Endothelial cell of umbilical vein (primary cell): ENCODE data around the gene TPO. TPM values are rescaled to one million over a fixed set of nuclear protein-coding genes. Genes with fewer than 3 reads are reported as not detected.

Source experiments
- BruUV-seq: library from RNA; stranded (reverse); fragments of 400-500 nt; replicated peaks from 2 replicates; lab custom pipeline; 2021; lab: Mats Ljungman, UMichigan
- CTCF ChIA-PET: fragments of 300-600, 350-600 bp; sonication (Branson Sonifier 250); formaldehyde crosslinking; loops from one replicate; lab custom pipeline; 2021; ENCODE audit warnings: antibody characterized with exemption, inconsistent platforms; lab: Charles Lee
- POLR2A ChIA-PET: fragments of 300-600, 350-600 bp; sonication (Branson Sonifier 250); formaldehyde crosslinking; loops from one replicate; lab custom pipeline; 2021; ENCODE audit warnings: antibody characterized with exemption, inconsistent platforms; lab: Charles Lee
- DNase-seq: peaks from one replicate; pipeline ENCODE4 v3.0.0-alpha.2; 2011; ENCODE audit warnings: low read depth, low spot score
- FAIRE-seq: peaks from 2 replicates; lab custom pipeline; 2011; peaks lifted over from hg19 to GRCh38; lab: Jason Lieb, UNC
- H2AFZ ChIP-seq: 2 replicates; pipeline ENCODE4 v1.6.0; 2012; ENCODE audit warnings: low read depth, low read length, control low read depth, inconsistent platforms
- H3K27ac ChIP-seq: 2 replicates; pipeline ENCODE4 v1.5.1; 2011; ENCODE audit warnings: low read depth, mild to moderate bottlenecking, control low read depth, low read length, moderate library complexity; ENCODE audit not compliant: insufficient read depth
- H3K27me3 ChIP-seq, 2 experiments: 2 replicates each; pipeline versions ENCODE4 v1.6.0 to v1.6.1; 2011; ENCODE audit warnings: low read length in 2 of 2, mixed read lengths in 1 of 2; ENCODE audit not compliant: control insufficient read depth in 2 of 2, insufficient read depth in 2 of 2
- H3K36me3 ChIP-seq, 2 experiments: 2 replicates in 1 of 2; 3 replicates in 1 of 2; pipeline ENCODE4 v1.5.1; 2011; ENCODE audit warnings: low read length in 2 of 2, mild to moderate bottlenecking in 1 of 2, moderate library complexity in 1 of 2; ENCODE audit not compliant: control insufficient read depth in 2 of 2, insufficient read depth in 2 of 2; ENCODE audit errors: extremely low read depth in 1 of 2
- H3K4me1 ChIP-seq: 3 replicates; pipeline ENCODE4 v1.5.1; 2011; ENCODE audit warnings: mild to moderate bottlenecking, low read length; ENCODE audit not compliant: control insufficient read depth, insufficient read depth; ENCODE audit errors: extremely low read depth
- H3K4me2 ChIP-seq: 2 replicates; pipeline ENCODE4 v1.6.1; 2011; ENCODE audit warnings: low read length, control low read depth, mixed read lengths; ENCODE audit not compliant: insufficient read depth
- H3K4me3 ChIP-seq, 3 experiments: fragments of 200-600 bp in 1 of 3; sonication (generic), shearing (Covaris generic) in 1 of 3; replicated peaks in 1 of 3; 2 replicates each; pipeline ENCODE4 v1.5.1; 2011 to 2016; ENCODE audit warnings: control low read depth in 3 of 3, low read length in 3 of 3, mild to moderate bottlenecking in 2 of 3, inconsistent platforms in 1 of 3, low read depth in 1 of 3, moderate library complexity in 1 of 3; ENCODE audit not compliant: insufficient read depth in 1 of 3
- H3K79me2 ChIP-seq: 2 replicates; pipeline ENCODE4 v1.6.0; 2012; ENCODE audit warnings: low read length, inconsistent platforms; ENCODE audit not compliant: control insufficient read depth, insufficient read depth
- H3K9ac ChIP-seq: replicated peaks from 2 replicates; pipeline ENCODE3; 2011; ENCODE audit warnings: low read length, control low read depth; ENCODE audit not compliant: insufficient read depth; ENCODE audit errors: extremely low read depth
- H3K9me1 ChIP-seq: replicated peaks from 3 replicates; pipeline ENCODE4 v1.6.0; 2011; ENCODE audit warnings: mild to moderate bottlenecking, low read length; ENCODE audit not compliant: control insufficient read depth, insufficient read depth; ENCODE audit errors: extremely low read depth
- H3K9me3 ChIP-seq: replicated peaks from 2 replicates; pipeline ENCODE4 v1.5.1; 2012; ENCODE audit warnings: low read length, inconsistent platforms; ENCODE audit not compliant: control insufficient read depth, insufficient read depth
- H4K20me1 ChIP-seq: replicated peaks from 2 replicates; pipeline ENCODE3; 2011; ENCODE audit warnings: mild to moderate bottlenecking, low read length; ENCODE audit not compliant: control insufficient read depth, insufficient read depth; ENCODE audit errors: extremely low read depth
- CTCF ChIP-seq, 2 donors: IDR thresholded peaks; 1 replicate in 1 of 2; 2 replicates in 1 of 2; pipeline ENCODE4 v1.5.1; 2011; ENCODE audit warnings: low read length in 2 of 2, mild to moderate bottlenecking in 2 of 2, moderate library complexity in 2 of 2, control low read depth in 1 of 2, inconsistent platforms in 1 of 2, low read depth in 1 of 2; ENCODE audit not compliant: insufficient read depth in 1 of 2; ENCODE audit errors: extremely low read depth in 1 of 2
- EZH2 ChIP-seq: IDR thresholded peaks from 2 replicates; pipeline ENCODE4 v1.6.1; 2012; ENCODE audit warnings: borderline replicate concordance, low read depth, mild to moderate bottlenecking, moderate library complexity, low read length, inconsistent platforms; ENCODE audit not compliant: severe bottlenecking
- FOS ChIP-seq: IDR thresholded peaks from 2 replicates; pipeline ENCODE4 v1.6.1; 2011; ENCODE audit warnings: mild to moderate bottlenecking, low read length, moderate library complexity, borderline replicate concordance; ENCODE audit not compliant: insufficient read depth
- GATA2 ChIP-seq: IDR thresholded peaks from 2 replicates; pipeline ENCODE4 v1.7.0; 2011; ENCODE audit warnings: low read depth, mild to moderate bottlenecking, moderate library complexity, mixed read lengths, low read length; ENCODE audit not compliant: insufficient read length, insufficient read depth
- JUN ChIP-seq: IDR thresholded peaks from 2 replicates; pipeline ENCODE4 v1.6.1; 2011; ENCODE audit warnings: borderline replicate concordance, low read depth; ENCODE audit not compliant: insufficient read length, insufficient read depth
- MYC ChIP-seq: IDR thresholded peaks from one replicate; pipeline ENCODE4 v1.6.1; 2011; ENCODE audit warnings: mild to moderate bottlenecking, low read depth, low read length
- POLR2A ChIP-seq: IDR thresholded peaks from 2 replicates; pipeline ENCODE4 v1.6.1; 2012; ENCODE audit warnings: low read depth, mild to moderate bottlenecking, control low read depth, low read length
- POLR2AphosphoS5 ChIP-seq: IDR thresholded peaks from 2 replicates; pipeline ENCODE4 v1.6.1; 2012; ENCODE audit warnings: low read depth, mild to moderate bottlenecking, control low read depth, low read length, moderate library complexity; ENCODE audit not compliant: insufficient read depth
- dilution Hi-C: fragments of 300-500 bp; cut with MboI; formaldehyde crosslinking; loops from one replicate; pipeline ENCODE4 v1.15.0; 2019; ENCODE audit warnings: low sequenced_read_pairs; ENCODE audit not compliant: extremely low pct_ligation_motif_present
- intact Hi-C: fragments of 100-400 bp; cut with micrococcal nuclease; formaldehyde crosslinking; loops from one replicate; pipeline ENCODE4 v1.10.0; 2022
- polyA plus RNA-seq, 4 experiments: library from polyadenylated mRNA; depleted of rRNA in 3 of 4; stranded (reverse) in 3 of 4; unstranded in 1 of 4; fragments of >200 nt; gene quantifications; 2 replicates each; pipeline versions ENCODE4 v1.2.1 to v1.2.3, GENCODE V29; 2011 to 2012; ENCODE audit warnings: missing spikeins in 1 of 4
- total RNA-seq: library from RNA; stranded (reverse); gene quantifications from 2 replicates; pipeline ENCODE4 v1.2.3, GENCODE V29; 2021
- TF ChIP-seq, protein P1 (sequence below): IDR thresholded peaks from 2 replicates; pipeline ENCODE4 v1.6.1; 2011; ENCODE audit not compliant: insufficient read depth, insufficient read length

TPO gene
- total and polyA plus RNA-seq, 2 donors (not counting 3 experiments of a cell fraction or from before 2014, with no cell fraction given), result not detected

DNA sequence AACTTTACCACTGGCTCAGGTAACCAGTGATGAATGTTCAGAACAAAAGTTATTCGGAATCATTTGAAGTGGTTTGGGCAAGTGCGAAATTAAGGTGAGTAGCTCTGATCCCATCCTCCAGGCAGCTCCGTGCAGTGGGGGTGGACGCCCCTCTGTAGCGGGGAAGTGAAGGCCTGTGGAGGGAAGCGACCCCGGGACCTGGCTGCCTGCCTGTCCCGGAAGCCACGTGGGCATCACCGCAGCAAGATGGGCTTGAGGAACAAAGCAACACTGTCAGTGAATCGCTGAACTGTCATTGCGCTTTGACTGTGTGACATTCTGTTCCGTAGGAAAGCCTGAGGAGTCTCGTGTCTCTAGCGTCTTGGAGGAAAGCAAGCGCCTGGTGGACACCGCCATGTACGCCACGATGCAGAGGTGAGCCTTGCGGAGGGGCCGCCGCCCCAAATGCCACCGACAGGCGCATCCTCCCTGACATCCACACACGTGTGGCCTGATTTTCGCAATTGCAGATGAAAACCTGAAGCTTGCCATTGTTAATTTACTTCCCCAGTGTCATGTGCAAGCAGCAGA is 9.5 kb downstream of the TPO start:
- Histone ChIP-seq H3K9me1 (no peaks in the 10 kb centered on the region), H3K27ac (no peak overlapping the region), H3K4me1 (no peaks in the 10 kb centered on the region), H3K27me3 (no peaks in the 10 kb centered on the region), H3K9me3 (peaks cover 8% of the 10 kb centered on the region), H3K79me2 (no peaks in the 10 kb centered on the region), H3K4me2 (no peak overlapping the region), H3K36me3 (no peaks in the 10 kb centered on the region), H3K4me3 (no peak overlapping the region), H2AFZ (no peak overlapping the region), H4K20me1 (no peaks in the 10 kb centered on the region), H3K9ac (no peak overlapping the region)
- no TSS peak for BruUV-seq
- ChIA-PET CTCF (no interaction called here), POLR2A (no interaction called here)
- DNase-seq (no peak), FAIRE-seq (no peak)
- TF ChIP-seq JUN (no peak), FOS (no peak), CTCF (IDR thresholded peaks at IDR 0.05; ENCODE audit: extremely low read depth in 1 of 2, insufficient read depth in 1 of 2, low read depth in 1 of 2, low read length in 2 of 2) (no peak)
- dilution Hi-C loops, result no loop called here
- intact Hi-C loops, result no loop called here

DNA sequence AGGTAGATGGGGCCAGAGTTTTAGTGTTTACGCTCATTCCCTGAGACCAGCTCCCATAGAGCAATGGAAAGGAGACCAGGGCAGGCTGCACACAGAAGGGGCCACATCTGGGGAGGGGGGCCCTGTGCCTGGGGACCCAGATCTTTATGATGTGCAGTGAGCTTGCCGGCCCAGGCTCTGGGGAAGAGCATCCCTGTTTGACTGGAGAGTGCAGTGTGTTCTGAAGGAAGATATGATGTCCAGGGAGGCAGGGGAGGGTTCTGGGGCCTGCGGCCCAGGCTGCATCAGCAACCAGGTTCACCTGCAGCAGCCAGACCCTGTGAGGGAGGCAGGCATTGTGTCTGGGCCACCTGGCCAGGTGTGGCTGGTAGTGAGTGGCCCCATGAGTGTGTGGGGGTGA is 13.8 kb downstream of the TPO start:
- no TSS peak for BruUV-seq
- DNase-seq (no peak), FAIRE-seq (no peak)
- ChIA-PET POLR2A (no interaction called here), CTCF (no interaction called here)
- intact Hi-C loops (no loop called here), dilution Hi-C loops (no loop called here)
- Histone ChIP-seq H3K4me2 (no peak overlapping the region), H3K27me3 (no peaks in the 10 kb centered on the region), H3K9me1 (no peaks in the 10 kb centered on the region), H3K36me3 (no peaks in the 10 kb centered on the region), H3K4me1 (no peaks in the 10 kb centered on the region), H3K9ac (no peak overlapping the region), H3K27ac (no peak overlapping the region), H2AFZ (no peak overlapping the region), H3K9me3 (peaks cover 9% of the 10 kb centered on the region), H3K79me2 (no peaks in the 10 kb centered on the region), H4K20me1 (no peaks in the 10 kb centered on the region), H3K4me3 (no peak overlapping the region)
- TF ChIP-seq, protein P1, sequence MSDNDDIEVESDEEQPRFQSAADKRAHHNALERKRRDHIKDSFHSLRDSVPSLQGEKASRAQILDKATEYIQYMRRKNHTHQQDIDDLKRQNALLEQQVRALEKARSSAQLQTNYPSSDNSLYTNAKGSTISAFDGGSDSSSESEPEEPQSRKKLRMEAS, result no peak
- TF ChIP-seq POLR2AphosphoS5 (no peak), JUN (no peak), POLR2A (no peak), EZH2 (no peak), MYC (no peak), GATA2 (no peak), CTCF (IDR thresholded peaks at IDR 0.05; ENCODE audit: extremely low read depth in 1 of 2, insufficient read depth in 1 of 2, low read depth in 1 of 2, low read length in 2 of 2) (no peak), FOS (no peak)
